HG02884 (cell line): ENCODE results near the gene CHI3L1.

Experiments used
- ATAC-seq: cut with Tn5 transposase; IDR thresholded peaks from one replicate; pipeline ENCODE4 v1.9.1; 2021; ENCODE audit warnings: mild to moderate bottlenecking, moderate library complexity; ENCODE audit not compliant: unreplicated experiment

CHI3L1 gene

DNA sequence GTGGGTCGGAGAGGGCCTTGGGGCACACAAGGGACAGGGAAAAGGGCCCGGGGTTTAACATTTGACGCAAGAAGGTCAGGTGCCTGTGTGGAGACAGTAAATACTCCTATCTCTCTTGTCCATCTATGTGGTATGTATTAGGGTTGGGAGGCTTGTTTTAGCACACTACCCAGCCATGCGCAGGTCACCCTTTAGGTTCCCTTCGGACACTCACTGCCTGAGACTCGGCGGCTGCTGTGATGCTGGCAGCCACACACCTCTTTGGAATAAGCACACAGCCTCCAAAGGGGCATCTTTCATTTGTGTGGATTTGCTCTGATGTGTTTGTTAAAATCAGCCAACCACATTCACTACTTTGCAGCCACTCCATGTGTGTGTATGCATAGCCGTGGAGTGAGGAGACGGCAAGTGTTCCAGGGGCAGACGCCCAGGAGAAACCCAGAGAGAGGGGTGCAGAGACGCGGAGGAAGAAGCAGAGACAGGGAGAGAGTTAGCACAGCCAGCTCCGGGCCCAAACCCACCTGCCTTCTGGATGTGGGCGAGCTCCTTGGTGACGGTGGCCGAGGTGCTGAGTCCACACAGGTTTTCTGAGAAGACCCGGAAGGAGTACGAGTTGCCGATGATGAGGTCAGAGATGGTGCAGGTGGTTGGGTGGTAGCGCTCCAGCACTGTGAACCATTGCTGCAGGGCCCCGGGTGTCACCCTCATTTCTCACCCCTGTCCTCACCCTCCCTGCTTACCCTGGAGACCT lies 16.6 kb downstream of the CHI3L1 start:
- ATAC-seq: no peak

- ATAC-seq: no peak
Measured at GRCh38 chr1:203168991-203169390, 17.5 kb downstream of the CHI3L1 start.

DNA sequence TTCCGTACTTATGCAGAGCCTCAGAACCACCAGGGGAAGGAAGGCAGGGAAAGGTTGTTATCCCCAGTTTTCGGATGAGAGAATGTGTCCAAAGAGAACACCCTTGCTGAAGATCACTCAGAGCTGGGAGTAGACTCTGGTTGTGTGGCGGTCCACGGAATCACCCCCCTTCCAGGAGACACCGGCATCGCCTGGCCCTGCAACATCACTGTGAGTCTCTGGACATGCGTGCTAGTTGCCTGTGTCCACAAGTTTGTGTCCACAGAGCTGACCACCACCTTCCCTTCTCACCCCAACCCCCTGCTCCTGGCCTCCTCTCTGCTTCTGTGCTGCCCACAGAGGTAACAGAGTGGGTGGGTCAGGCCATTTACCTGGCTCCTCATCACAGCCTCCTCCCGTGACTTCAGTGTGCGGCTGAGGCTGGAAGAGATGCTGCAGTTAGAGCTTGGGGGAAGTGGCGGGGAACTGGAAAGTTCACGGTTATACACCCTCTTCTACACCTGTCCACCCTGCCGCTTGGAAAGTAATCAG lies 18.2 kb downstream of the CHI3L1 start:
- no peak for ATAC-seq

- ATAC-seq: no peak
Measured at GRCh38 chr1:203167913-203168200, 18.6 kb downstream of the CHI3L1 start.

GRCh38 chr1:203167026-203167912 lies 19.2 kb downstream of the CHI3L1 start:
- no peak for ATAC-seq

- ATAC-seq: no peak
Measured at GRCh38 chr1:203166192-203166940, 20.1 kb downstream of the CHI3L1 start.

GRCh38 chr1:203165800-203166161 lies 20.7 kb downstream of the CHI3L1 start:
- ATAC-seq: no peak

GRCh38 chr1:203165101-203165799 lies 21.3 kb downstream of the CHI3L1 start:
- ATAC-seq: no peak

DNA sequence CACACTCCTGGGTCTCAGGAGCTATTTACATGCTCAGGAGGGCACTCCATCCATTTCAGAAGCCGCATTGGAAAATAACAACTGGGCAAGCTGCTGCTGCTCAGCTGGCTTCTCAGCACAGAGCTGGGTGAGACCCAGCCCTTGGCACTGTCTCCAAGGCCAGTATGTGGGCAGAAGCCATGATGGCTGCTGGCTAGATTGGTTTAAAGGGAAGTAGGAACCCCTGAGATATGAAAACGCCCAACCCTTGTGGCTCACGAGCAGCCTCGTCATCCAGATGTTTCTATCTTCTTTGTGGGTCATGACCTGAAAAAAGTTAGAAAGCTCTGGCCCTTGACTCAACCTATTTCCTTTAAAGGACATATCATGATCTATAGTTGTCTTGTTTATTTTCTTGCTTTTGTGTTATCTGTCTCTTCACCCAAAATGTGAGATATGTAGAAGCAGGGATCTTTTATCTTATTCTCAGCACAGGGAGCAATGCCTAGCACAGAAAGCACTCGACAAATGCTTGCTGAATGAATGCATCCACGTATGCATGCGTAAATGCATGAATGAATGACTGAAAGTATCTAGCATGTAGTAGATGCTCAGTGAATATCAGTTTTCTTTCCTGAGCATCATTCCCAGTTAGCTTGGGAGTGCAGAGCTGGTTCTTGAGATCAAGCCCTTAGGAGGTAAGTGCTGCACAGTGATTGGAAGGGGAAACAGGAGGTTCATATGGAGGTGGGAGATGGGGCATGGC lies 22.4 kb downstream of the CHI3L1 start:
- no peak for ATAC-seq

GRCh38 chr1:203162403-203162802 lies 24.1 kb downstream of the CHI3L1 start:
- no peak for ATAC-seq

- no peak for ATAC-seq
Measured at GRCh38 chr1:203161703-203162102, 24.8 kb downstream of the CHI3L1 start.

DNA sequence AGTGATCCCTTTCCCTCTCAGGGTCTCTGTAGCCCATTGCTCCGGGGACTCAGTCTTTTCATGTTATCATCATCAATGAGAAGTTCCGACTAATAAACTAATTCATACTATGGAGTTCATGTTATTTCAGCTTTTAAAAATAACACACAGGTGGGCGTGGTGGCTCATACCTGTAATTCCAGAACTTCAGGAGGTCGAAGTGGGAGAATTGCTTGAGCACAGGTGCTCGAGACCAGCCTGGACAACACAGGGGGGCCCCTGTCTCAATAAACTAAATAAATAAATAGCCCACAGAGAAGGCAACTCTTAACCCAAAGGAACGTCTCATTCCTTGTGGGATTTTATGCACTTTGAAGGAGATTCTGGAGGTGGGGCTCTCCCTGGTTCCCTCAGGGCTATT lies 25.3 kb downstream of the CHI3L1 start:
- ATAC-seq: no peak

DNA sequence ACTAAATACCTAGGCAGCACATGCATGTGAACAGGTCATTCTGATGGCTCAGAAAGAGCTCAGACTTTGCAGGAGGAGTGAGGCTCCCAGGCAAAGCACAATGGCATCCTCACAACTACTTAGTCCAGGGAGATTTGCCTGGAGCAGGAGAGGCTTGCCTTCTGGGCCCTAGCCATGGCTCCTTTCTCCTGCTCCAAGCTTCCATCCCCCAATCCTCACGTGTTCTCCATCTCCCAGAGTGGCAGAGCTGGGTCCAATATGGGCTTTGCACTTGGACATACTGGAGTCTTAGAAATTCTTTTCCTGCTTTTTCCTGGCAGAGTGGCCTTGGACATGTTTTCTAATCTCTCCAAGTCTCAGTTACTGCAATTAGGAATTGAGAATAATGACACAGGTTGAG lies 26.7 kb downstream of the CHI3L1 start:
- no peak for ATAC-seq

DNA sequence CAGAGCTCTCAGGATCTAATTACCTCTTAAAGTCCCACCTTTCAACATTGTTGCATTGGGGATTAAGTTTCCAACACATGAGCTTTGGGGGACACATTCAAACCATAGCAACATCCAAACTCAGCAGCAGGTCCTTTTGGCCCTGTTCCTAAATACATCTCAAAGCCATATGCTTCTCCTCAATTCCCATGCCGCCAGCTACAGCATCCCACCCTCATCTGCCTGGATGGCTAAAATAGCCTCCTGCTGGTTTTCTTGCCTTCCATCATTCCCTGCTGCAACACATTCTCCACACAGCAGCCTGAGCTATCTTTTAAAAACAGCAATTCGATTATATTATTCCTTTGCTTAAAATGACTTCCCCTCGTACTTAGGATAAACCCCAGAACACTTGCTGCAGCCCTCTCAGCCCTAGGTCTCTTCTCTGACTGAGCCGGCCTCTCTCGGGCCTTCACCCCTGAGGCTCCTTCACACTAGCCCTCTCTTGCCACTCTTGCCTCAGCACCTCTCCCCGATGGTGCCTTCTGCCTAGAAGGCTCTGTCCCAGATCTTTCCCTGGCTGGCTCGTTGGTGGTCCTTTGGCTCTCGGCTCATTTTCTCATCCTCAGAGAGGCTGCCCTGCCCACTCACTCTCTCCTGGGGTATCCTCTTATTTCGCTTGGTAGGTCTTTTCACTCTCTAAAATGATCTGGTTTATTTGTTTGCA lies 27.4 kb downstream of the CHI3L1 start:
- ATAC-seq: no peak

DNA sequence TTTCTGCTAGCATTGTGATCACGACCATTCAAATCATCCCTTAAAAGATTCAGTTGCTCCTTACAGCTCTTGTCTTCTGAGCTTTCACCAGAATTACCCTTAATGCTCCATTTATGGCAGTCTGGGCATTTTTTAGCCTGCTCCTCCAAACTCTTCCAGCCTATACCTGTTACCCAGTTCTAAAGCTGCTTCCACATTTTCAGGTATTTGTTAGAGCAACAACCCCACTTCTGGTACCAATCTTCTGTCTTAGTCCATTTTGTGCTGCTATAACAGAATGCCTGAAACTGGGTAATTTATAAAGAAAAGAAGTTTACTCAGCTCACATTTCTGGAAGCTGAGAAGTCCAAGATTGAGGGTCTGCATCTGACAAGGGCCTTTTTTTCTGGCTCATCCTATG lies 28.1 kb downstream of the CHI3L1 start:
- no peak for ATAC-seq

GRCh38 chr1:203156280-203156679 lies 30.2 kb downstream of the CHI3L1 start:
- ATAC-seq: no peak

DNA sequence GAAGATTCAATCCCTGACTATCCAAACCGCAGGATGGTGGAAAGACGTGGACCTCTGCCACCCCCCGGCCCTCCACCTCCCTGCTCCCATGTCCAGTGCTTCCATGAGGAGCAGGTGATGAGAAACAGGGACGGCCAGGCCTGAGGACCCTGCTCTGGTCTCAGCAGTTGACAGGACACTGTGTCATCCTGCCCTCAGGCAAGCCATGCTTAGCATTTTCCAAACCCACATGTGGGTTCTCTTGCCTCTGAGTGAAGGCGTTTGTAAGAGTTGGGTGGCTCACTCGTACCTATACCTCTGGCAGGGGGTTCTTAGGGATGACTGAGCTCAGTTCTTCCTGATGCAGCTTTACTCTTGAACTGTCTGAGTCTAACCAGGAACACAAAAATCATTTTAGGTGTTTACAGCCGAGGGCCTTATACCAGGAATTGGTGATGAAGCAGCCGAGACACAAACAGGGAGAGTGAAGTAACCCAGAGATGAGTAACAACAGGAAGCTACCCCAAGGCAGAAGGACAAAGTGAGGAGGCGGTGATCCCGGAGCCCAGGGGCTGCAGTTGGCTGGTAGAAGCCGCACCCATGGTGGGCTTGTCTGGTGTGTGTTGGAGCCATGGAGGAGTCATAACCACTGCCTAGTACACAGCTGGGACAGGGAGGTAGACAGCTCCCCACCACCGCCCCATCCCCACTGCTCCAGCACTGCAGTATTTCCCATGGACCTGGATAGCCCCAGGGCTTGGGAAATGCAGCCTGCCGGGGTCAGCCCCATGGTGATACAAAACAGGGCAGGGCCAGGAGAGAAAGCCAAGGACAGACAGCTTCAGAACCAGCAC lies 32.3 kb downstream of the CHI3L1 start:
- no peak for ATAC-seq

GRCh38 chr1:203153051-203153988 lies 33.2 kb downstream of the CHI3L1 start:
- no peak for ATAC-seq
